GM23338 (cell line): ENCODE results near the gene FAM20C. TPM values are rescaled to one million over a fixed set of nuclear protein-coding genes. Genes with fewer than 3 reads are reported as not detected.

ENCODE experiments used
- ATAC-seq: fragments of 200-7000 bp; cut with Tn5 transposase; 3 replicates; pipeline ENCODE4 v1.9.1; 2020
- DNase-seq: peaks from one replicate; pipeline ENCODE4 v3.0.0-alpha.2; 2015; ENCODE audit warnings: low spot score
- H2AFZ ChIP-seq: fragments of 200-600 bp; sonication (generic); 2 replicates; pipeline ENCODE4 v1.8.0; 2016; ENCODE audit warnings: antibody characterized with exemption, mild to moderate bottlenecking, moderate library complexity
- H3F3A ChIP-seq: fragments of 200-600 bp; sonication (generic); replicated peaks from 2 replicates; pipeline ENCODE4 v1.8.0; 2017; ENCODE audit warnings: antibody characterized with exemption, mixed run types, low read depth
- H3K27ac ChIP-seq: fragments of 200-600 bp; sonication (generic); 2 replicates; pipeline ENCODE4 v1.6.1; 2016; ENCODE audit warnings: low read depth
- H3K27me3 ChIP-seq: fragments of 200-600 bp; sonication (generic); 2 replicates; pipeline ENCODE4 v1.8.0; 2016; ENCODE audit warnings: mild to moderate bottlenecking, mixed run types, moderate library complexity; ENCODE audit not compliant: insufficient read depth
- H3K36me3 ChIP-seq: fragments of 200-600 bp; sonication (generic); 2 replicates; pipeline ENCODE4 v1.8.0; 2016; ENCODE audit warnings: mild to moderate bottlenecking; ENCODE audit not compliant: insufficient read depth
- H3K4me1 ChIP-seq: fragments of 200-600 bp; sonication (generic); 2 replicates; pipeline ENCODE4 v1.8.0; 2016; ENCODE audit warnings: mild to moderate bottlenecking, moderate library complexity; ENCODE audit not compliant: insufficient read depth
- H3K4me2 ChIP-seq: fragments of 200-600 bp; sonication (generic); 2 replicates; pipeline ENCODE4 v1.7.1; 2017; ENCODE audit warnings: mixed run types
- H3K4me3 ChIP-seq: fragments of 200-600 bp; sonication (generic); 2 replicates; pipeline ENCODE4 v1.6.1; 2016; ENCODE audit warnings: mixed run types
- H3K79me2 ChIP-seq: fragments of 200-600 bp; sonication (generic); replicated peaks from 2 replicates; pipeline ENCODE4 v1.8.0; 2017; ENCODE audit warnings: mild to moderate bottlenecking; ENCODE audit not compliant: insufficient read depth
- H3K9me2 ChIP-seq: fragments of 200-600 bp; sonication (generic); 2 replicates; pipeline ENCODE4 v1.8.0; 2017; ENCODE audit not compliant: insufficient read depth
- H4K20me1 ChIP-seq: fragments of 200-600 bp; sonication (generic); replicated peaks from 2 replicates; pipeline ENCODE4 v1.8.0; 2017; ENCODE audit warnings: mild to moderate bottlenecking; ENCODE audit not compliant: insufficient read depth
- H3K27ac Mint-ChIP-seq: 2 replicates; pipeline ENCODE4 v1.8.0; 2020; ENCODE audit warnings: inconsistent platforms, mild to moderate bottlenecking, moderate library complexity, mixed read lengths
- H3K27me3 Mint-ChIP-seq: 3 replicates; pipeline ENCODE4 v1.8.0; 2022; ENCODE audit warnings: low read depth, mild to moderate bottlenecking, moderate library complexity, mixed read lengths, inconsistent platforms; ENCODE audit not compliant: insufficient read depth, poor library complexity
- H3K36me3 Mint-ChIP-seq: 3 replicates; pipeline ENCODE4 v1.8.0; 2021; ENCODE audit warnings: low read depth, mild to moderate bottlenecking, inconsistent platforms, moderate library complexity, mixed read lengths
- H3K4me1 Mint-ChIP-seq: 3 replicates; pipeline ENCODE4 v1.8.0; 2020; ENCODE audit warnings: mild to moderate bottlenecking, inconsistent platforms, mixed read lengths
- H3K4me3 Mint-ChIP-seq: 3 replicates; pipeline ENCODE4 v1.8.0; 2021; ENCODE audit warnings: moderate library complexity, mild to moderate bottlenecking, inconsistent platforms, mixed read lengths
- H3K9me3 Mint-ChIP-seq: 3 replicates; pipeline ENCODE4 v1.8.0; 2020; ENCODE audit warnings: moderate library complexity, mild to moderate bottlenecking, inconsistent platforms, mixed read lengths
- CREB1 ChIP-seq: fragments of 250-450 bp; sonication (Bioruptor Pico); IDR thresholded peaks from 2 replicates; pipeline ENCODE4 v1.5.0; 2020; ENCODE audit warnings: low read depth, mild to moderate bottlenecking, moderate library complexity
- CTCF ChIP-seq, 2 experiments: fragments of 200-600 bp in 1 of 2; sonication (generic) in 1 of 2; conservative IDR thresholded peaks; 2 replicates each; pipeline versions ENCODE4 v1.5.1 to v1.6.1; 2016 to 2017; ENCODE audit warnings: antibody characterized with exemption in 2 of 2, low read depth in 2 of 2, mild to moderate bottlenecking in 2 of 2, moderate library complexity in 1 of 2
- EZH2 ChIP-seq: fragments of 200-600 bp; sonication (generic); IDR thresholded peaks from one replicate; pipeline ENCODE4 v1.8.0; 2017; ENCODE audit warnings: antibody characterized with exemption, mild to moderate bottlenecking, low read depth; ENCODE audit not compliant: unreplicated experiment
- EZH2phosphoT487 ChIP-seq: fragments of 200-600 bp; sonication (generic); IDR thresholded peaks from one replicate; pipeline ENCODE4 v1.8.1; 2018; ENCODE audit warnings: antibody characterized with exemption; ENCODE audit not compliant: unreplicated experiment
- JUNB ChIP-seq: IDR thresholded peaks from one replicate; pipeline ENCODE4 v1.6.1; 2016; ENCODE audit warnings: antibody characterized with exemption; ENCODE audit not compliant: unreplicated experiment
- NANOG ChIP-seq: IDR thresholded peaks from 2 replicates; pipeline ENCODE4 v1.6.1; 2016; ENCODE audit warnings: antibody characterized with exemption, borderline replicate concordance
- POLR2AphosphoS5 ChIP-seq: IDR thresholded peaks from 2 replicates; pipeline ENCODE4 v1.6.1; 2016; ENCODE audit warnings: antibody characterized with exemption, low read depth
- REST ChIP-seq: IDR thresholded peaks from one replicate; pipeline ENCODE4 v1.6.1; 2018; ENCODE audit warnings: antibody characterized with exemption; ENCODE audit not compliant: unreplicated experiment
- STAT1 ChIP-seq: IDR thresholded peaks from one replicate; pipeline ENCODE4 v1.6.1; 2016; ENCODE audit warnings: antibody characterized with exemption; ENCODE audit not compliant: unreplicated experiment
- ZNF114 ChIP-seq: fragments of 250-450 bp; sonication (Bioruptor Pico); IDR thresholded peaks from 2 replicates; pipeline ENCODE4 v1.5.0; 2020; ENCODE audit warnings: mild to moderate bottlenecking, moderate library complexity
- ZNF331 ChIP-seq: fragments of 250-450 bp; sonication (Bioruptor Pico); IDR thresholded peaks from 2 replicates; pipeline ENCODE4 v1.5.0; 2020; ENCODE audit warnings: low read depth, mild to moderate bottlenecking, moderate library complexity
- polyA plus RNA-seq: library from polyadenylated mRNA; unstranded; fragments of >200 nt; fragmentation: Nextera tagmentation; extraction: Ambion mirVana; gene quantifications from 2 replicates; pipeline ENCODE4 v1.2.1, GENCODE V29; 2016
- total RNA-seq: library from RNA; depleted of rRNA; stranded (reverse); fragments of >200 nt; shearing (Covaris generic); gene quantifications from 2 replicates; pipeline ENCODE4 v1.2.3, GENCODE V29; 2014
- TF ChIP-seq, protein P1 (sequence below): fragments of 250-450 bp; sonication (Bioruptor Pico); IDR thresholded peaks from 2 replicates; pipeline ENCODE4 v1.5.0; 2020; ENCODE audit warnings: mild to moderate bottlenecking, moderate library complexity
- TF ChIP-seq, protein P2 (sequence below): IDR thresholded peaks from 2 replicates; pipeline ENCODE4 v1.6.1; 2016; ENCODE audit warnings: antibody characterized with exemption

The FAM20C gene
- total and polyA plus RNA-seq, 2 experiments from 2014 or later, result 7.6 to 24.8 TPM

DNA sequence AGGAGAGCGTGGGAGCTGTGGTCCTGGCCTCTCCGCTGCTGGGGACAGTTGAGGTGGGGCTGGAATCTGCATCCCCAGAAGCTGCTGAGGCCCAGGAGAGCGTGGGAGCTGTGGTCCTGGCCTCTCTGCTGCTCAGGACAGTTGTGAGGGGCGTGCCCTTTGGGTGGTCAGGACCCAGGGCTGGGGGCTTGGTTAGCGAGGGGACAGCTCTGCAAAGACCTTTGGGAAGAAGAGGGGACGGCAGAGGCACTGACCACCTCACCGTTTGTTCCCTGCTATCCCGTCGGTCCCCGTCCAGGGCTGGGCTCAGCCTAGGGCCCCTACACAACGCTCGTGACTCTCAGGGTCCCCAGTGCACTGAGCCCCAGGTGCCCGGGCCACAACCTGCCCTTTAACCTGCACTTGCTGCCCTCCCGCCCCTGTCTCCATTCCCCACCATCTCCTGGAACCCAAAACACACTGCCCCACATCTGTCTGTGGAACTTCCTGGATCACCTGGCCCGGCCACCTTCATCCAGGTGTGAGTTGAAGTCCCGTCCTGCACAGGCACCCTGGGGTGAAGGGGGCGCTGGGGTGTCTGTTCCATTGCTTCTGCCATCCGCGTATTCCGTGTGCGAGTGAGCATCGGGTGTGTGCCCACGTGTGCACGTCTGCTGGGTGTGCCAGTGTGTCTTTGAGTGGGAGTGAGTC is 111.7 kb downstream of the FAM20C start:
- no peaks in the 10 kb centered on the region for H3K9me2 ChIP-seq
- Mint-ChIP-seq H3K27ac (no peak overlapping the region), H3K4me1 (no peaks in the 10 kb centered on the region), H3K27me3 (peaks cover 4% of the 10 kb centered on the region), H3K36me3 (peaks cover 21% of the 10 kb centered on the region), H3K4me3 (no peak overlapping the region), H3K9me3 (peaks cover 62% of the 10 kb centered on the region)
- H4K20me1 ChIP-seq, result no peaks in the 10 kb centered on the region
- H2AFZ ChIP-seq, result no peak overlapping the region
- H3K36me3 ChIP-seq, result no peaks in the 10 kb centered on the region
- DNase-seq (no peak), ATAC-seq (no peak)
- H3K4me3 ChIP-seq, result no peak overlapping the region
- no peaks in the 10 kb centered on the region for H3K4me1 ChIP-seq
- no peaks in the 10 kb centered on the region for H3K79me2 ChIP-seq
- TF ChIP-seq POLR2AphosphoS5 (no peak), JUNB (no peak), NANOG (no peak), EZH2phosphoT487 (no peak), STAT1 (no peak), EZH2 (no peak), REST (no peak), CREB1 (CRISPR knock-in tag) (no peak), ZNF114 (CRISPR knock-in tag) (no peak), ZNF331 (no peak), CTCF (conservative IDR thresholded peaks at IDR 0.05; ENCODE audit: low read depth in 2 of 2) (no peak)
- TF ChIP-seq, protein P1, sequence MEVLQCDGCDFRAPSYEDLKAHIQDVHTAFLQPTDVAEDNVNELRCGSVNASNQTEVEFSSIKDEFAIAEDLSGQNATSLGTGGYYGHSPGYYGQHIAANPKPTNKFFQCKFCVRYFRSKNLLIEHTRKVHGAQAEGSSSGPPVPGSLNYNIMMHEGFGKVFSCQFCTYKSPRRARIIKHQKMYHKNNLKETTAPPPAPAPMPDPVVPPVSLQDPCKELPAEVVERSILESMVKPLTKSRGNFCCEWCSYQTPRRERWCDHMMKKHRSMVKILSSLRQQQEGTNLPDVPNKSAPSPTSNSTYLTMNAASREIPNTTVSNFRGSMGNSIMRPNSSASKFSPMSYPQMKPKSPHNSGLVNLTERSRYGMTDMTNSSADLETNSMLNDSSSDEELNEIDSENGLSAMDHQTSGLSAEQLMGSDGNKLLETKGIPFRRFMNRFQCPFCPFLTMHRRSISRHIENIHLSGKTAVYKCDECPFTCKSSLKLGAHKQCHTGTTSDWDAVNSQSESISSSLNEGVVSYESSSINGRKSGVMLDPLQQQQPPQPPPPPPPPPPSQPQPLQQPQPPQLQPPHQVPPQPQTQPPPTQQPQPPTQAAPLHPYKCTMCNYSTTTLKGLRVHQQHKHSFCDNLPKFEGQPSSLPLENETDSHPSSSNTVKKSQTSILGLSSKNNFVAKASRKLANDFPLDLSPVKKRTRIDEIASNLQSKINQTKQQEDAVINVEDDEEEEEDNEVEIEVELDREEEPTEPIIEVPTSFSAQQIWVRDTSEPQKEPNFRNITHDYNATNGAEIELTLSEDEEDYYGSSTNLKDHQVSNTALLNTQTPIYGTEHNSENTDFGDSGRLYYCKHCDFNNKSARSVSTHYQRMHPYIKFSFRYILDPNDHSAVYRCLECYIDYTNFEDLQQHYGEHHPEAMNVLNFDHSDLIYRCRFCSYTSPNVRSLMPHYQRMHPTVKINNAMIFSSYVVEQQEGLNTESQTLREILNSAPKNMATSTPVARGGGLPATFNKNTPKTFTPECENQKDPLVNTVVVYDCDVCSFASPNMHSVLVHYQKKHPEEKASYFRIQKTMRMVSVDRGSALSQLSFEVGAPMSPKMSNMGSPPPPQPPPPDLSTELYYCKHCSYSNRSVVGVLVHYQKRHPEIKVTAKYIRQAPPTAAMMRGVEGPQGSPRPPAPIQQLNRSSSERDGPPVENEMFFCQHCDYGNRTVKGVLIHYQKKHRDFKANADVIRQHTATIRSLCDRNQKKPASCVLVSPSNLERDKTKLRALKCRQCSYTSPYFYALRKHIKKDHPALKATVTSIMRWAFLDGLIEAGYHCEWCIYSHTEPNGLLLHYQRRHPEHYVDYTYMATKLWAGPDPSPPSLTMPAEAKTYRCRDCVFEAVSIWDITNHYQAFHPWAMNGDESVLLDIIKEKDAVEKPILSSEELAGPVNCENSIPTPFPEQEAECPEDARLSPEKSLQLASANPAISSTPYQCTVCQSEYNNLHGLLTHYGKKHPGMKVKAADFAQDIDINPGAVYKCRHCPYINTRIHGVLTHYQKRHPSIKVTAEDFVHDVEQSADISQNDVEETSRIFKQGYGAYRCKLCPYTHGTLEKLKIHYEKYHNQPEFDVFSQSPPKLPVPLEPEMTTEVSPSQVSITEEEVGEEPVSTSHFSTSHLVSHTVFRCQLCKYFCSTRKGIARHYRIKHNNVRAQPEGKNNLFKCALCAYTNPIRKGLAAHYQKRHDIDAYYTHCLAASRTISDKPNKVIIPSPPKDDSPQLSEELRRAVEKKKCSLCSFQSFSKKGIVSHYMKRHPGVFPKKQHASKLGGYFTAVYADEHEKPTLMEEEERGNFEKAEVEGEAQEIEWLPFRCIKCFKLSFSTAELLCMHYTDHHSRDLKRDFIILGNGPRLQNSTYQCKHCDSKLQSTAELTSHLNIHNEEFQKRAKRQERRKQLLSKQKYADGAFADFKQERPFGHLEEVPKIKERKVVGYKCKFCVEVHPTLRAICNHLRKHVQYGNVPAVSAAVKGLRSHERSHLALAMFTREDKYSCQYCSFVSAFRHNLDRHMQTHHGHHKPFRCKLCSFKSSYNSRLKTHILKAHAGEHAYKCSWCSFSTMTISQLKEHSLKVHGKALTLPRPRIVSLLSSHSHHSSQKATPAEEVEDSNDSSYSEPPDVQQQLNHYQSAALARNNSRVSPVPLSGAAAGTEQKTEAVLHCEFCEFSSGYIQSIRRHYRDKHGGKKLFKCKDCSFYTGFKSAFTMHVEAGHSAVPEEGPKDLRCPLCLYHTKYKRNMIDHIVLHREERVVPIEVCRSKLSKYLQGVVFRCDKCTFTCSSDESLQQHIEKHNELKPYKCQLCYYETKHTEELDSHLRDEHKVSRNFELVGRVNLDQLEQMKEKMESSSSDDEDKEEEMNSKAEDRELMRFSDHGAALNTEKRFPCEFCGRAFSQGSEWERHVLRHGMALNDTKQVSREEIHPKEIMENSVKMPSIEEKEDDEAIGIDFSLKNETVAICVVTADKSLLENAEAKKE (CRISPR knock-in tag), result no peak
- TF ChIP-seq, protein P2, sequence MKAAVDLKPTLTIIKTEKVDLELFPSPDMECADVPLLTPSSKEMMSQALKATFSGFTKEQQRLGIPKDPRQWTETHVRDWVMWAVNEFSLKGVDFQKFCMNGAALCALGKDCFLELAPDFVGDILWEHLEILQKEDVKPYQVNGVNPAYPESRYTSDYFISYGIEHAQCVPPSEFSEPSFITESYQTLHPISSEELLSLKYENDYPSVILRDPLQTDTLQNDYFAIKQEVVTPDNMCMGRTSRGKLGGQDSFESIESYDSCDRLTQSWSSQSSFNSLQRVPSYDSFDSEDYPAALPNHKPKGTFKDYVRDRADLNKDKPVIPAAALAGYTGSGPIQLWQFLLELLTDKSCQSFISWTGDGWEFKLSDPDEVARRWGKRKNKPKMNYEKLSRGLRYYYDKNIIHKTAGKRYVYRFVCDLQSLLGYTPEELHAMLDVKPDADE, result no peak
- H3F3A ChIP-seq, result 0 out of 2 replicates have a peak, but pooled peaks cover 6% of the 10 kb centered on the region
- H3K27me3 ChIP-seq, result no peaks in the 10 kb centered on the region
- H3K4me2 ChIP-seq, result no peak overlapping the region
- H3K27ac ChIP-seq, result no peak overlapping the region
